GM15510 (cell line): ENCODE data around the gene MSANTD1.

ENCODE experiments used
- POLR2A ChIP-seq: IDR thresholded peaks from 3 replicates; pipeline ENCODE4 v1.6.1; 2011; ENCODE audit warnings: borderline replicate concordance; ENCODE audit not compliant: insufficient read length; ENCODE audit errors: extremely low read depth

MSANTD1 gene

GRCh38 chr4:3237712-3238560 lies 11.0 kb upstream of the MSANTD1 start:
- TF ChIP-seq POLR2A: no peak

GRCh38 chr4:3238721-3239120 lies 10.2 kb upstream of the MSANTD1 start:
- TF ChIP-seq POLR2A: no peak

DNA sequence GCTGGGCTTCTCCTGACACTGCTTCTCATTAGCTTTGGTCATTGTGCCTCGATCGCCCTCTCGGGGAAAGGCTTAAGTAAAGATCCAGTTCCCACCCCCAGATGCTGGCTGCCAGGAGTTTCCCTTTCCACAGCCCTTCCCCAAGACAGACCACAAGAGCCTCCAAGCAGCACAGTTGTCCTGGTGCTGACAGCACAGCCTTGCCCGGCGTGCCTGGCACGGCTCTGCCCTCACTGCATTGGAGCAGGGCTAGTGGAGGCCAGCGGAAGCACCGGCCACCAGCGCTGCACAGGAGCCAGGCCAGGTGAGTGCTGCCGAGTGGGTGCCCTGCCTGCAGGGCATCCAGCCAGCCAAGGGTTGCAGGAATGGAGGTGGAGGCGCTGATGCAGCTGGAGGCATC lies 9.7 kb upstream of the MSANTD1 start:
- no peak for TF ChIP-seq POLR2A

DNA sequence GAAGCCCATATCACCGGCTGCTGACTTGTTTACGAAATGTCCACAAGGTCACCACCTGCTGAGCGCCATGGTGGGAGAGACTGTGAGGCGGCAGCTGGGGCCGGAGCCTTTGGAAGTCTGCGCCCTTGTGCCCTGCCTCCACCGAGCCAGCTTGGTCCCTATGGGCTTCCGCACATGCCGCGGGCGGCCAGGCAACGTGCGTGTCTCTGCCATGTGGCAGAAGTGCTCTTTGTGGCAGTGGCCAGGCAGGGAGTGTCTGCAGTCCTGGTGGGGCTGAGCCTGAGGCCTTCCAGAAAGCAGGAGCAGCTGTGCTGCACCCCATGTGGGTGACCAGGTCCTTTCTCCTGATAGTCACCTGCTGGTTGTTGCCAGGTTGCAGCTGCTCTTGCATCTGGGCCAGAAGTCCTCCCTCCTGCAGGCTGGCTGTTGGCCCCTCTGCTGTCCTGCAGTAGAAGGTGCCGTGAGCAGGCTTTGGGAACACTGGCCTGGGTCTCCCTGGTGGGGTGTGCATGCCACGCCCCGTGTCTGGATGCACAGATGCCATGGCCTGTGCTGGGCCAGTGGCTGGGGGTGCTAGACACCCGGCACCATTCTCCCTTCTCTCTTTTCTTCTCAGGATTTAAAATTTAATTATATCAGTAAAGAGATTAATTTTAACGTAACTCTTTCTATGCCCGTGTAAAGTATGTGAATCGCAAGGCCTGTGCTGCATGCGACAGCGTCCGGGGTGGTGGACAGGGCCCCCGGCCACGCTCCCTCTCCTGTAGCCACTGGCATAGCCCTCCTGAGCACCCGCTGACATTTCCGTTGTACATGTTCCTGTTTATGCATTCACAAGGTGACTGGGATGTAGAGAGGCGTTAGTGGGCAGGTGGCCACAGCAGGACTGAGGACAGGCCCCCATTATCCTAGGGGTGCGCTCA lies 8.7 kb upstream of the MSANTD1 start:
- no peak for TF ChIP-seq POLR2A

DNA sequence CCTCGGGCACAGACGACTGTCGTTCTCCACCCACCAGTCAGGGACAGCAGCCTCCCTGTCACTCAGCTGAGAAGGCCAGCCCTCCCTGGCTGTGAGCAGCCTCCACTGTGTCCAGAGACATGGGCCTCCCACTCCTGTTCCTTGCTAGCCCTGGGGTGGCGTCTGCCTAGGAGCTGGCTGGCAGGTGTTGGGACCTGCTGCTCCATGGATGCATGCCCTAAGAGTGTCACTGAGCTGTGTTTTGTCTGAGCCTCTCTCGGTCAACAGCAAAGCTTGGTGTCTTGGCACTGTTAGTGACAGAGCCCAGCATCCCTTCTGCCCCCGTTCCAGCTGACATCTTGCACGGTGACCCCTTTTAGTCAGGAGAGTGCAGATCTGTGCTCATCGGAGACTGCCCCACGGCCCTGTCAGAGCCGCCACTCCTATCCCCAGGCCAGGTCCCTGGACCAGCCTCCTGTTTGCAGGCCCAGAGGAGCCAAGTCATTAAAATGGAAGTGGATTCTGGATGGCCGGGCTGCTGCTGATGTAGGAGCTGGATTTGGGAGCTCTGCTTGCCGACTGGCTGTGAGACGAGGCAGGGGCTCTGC lies 7.9 kb upstream of the MSANTD1 start:
- no peak for TF ChIP-seq POLR2A

DNA sequence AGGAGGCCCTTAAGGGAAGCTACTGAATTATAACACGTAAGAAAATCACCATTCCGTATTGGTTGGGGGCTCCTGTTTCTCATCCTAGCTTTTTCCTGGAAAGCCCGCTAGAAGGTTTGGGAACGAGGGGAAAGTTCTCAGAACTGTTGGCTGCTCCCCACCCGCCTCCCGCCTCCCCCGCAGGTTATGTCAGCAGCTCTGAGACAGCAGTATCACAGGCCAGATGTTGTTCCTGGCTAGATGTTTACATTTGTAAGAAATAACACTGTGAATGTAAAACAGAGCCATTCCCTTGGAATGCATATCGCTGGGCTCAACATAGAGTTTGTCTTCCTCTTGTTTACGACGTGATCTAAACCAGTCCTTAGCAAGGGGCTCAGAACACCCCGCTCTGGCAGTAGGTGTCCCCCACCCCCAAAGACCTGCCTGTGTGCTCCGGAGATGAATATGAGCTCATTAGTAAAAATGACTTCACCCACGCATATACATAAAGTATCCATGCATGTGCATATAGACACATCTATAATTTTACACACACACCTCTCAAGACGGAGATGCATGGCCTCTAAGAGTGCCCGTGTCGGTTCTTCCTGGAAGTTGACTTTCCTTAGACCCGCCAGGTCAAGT lies 6.9 kb upstream of the MSANTD1 start:
- TF ChIP-seq POLR2A: no peak

DNA sequence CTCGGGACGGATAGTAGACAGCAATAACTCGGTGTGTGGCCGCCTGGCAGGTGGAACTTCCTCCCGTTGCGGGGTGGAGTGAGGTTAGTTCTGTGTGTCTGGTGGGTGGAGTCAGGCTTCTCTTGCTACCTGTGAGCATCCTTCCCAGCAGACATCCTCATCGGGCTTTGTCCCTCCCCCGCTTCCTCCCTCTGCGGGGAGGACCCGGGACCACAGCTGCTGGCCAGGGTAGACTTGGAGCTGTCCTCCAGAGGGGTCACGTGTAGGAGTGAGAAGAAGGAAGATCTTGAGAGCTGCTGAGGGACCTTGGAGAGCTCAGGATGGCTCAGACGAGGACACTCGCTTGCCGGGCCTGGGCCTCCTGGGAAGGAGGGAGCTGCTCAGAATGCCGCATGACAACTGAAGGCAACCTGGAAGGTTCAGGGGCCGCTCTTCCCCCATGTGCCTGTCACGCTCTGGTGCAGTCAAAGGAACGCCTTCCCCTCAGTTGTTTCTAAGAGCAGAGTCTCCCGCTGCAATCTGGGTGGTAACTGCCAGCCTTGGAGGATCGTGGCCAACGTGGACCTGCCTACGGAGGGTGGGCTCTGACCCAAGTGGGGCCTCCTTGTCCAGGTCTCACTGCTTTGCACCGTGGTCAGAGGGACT lies 5.7 kb upstream of the MSANTD1 start:
- TF ChIP-seq POLR2A: no peak

GRCh38 chr4:3244002-3244401 lies 5.0 kb upstream of the MSANTD1 start:
- TF ChIP-seq POLR2A: no peak

GRCh38 chr4:3244747-3245146 lies 4.2 kb upstream of the MSANTD1 start:
- no peak for TF ChIP-seq POLR2A

GRCh38 chr4:3245676-3246075 lies 3.3 kb upstream of the MSANTD1 start:
- TF ChIP-seq POLR2A: peak; percentile 10

- TF ChIP-seq POLR2A: no peak
Measured at GRCh38 chr4:3246458-3247398, 2.2 kb upstream of the MSANTD1 start.

- TF ChIP-seq POLR2A: no peak
Measured at GRCh38 chr4:3247399-3248177, 1.4 kb upstream of the MSANTD1 start.

GRCh38 chr4:3248178-3248480 lies 830 bp upstream of the MSANTD1 start:
- no peak for TF ChIP-seq POLR2A
